Astrocyte (in vitro differentiated cells and primary cell): Measurements from ENCODE around the gene SAXO2. TPM values are rescaled to one million over a fixed set of nuclear protein-coding genes. Genes with fewer than 3 reads are reported as not detected.

Source experiments
- DNase-seq: peaks from one replicate; pipeline ENCODE4 v3.0.0-alpha.2; 2010; ENCODE audit warnings: low read depth
- FAIRE-seq: peaks from 2 replicates; lab custom pipeline; 2011; peaks lifted over from hg19 to GRCh38; lab: Jason Lieb, UNC
- H2AFZ ChIP-seq: 2 replicates; pipeline ENCODE4 v1.6.0; 2012; ENCODE audit warnings: low read depth, low read length, inconsistent platforms
- H3K27ac ChIP-seq: 2 replicates; pipeline ENCODE4 v1.5.1; 2011; ENCODE audit warnings: low read depth, low read length, inconsistent platforms
- H3K27me3 ChIP-seq: 2 replicates; pipeline ENCODE4 v1.6.0; 2011; ENCODE audit warnings: low read length, inconsistent platforms; ENCODE audit not compliant: insufficient read depth
- H3K36me3 ChIP-seq: 2 replicates; pipeline ENCODE4 v1.5.1; 2011; ENCODE audit warnings: low read length, inconsistent platforms; ENCODE audit not compliant: insufficient read depth
- H3K4me1 ChIP-seq: 2 replicates; pipeline ENCODE4 v1.5.1; 2011; ENCODE audit warnings: low read length, inconsistent platforms; ENCODE audit not compliant: insufficient read depth
- H3K4me2 ChIP-seq: 2 replicates; pipeline ENCODE4 v1.6.0; 2012; ENCODE audit warnings: low read length, inconsistent platforms
- H3K4me3 ChIP-seq: 2 replicates; pipeline ENCODE4 v1.5.1; 2011; ENCODE audit warnings: low read depth, mild to moderate bottlenecking, low read length, inconsistent platforms; ENCODE audit not compliant: insufficient read depth
- H3K79me2 ChIP-seq: 2 replicates; pipeline ENCODE4 v1.6.0; 2012; ENCODE audit warnings: mild to moderate bottlenecking, low read length, inconsistent platforms; ENCODE audit not compliant: insufficient read depth
- H3K9ac ChIP-seq: 2 replicates; pipeline ENCODE4 v1.6.0; 2012; ENCODE audit warnings: mild to moderate bottlenecking, low read length, inconsistent platforms
- H3K9me3 ChIP-seq: 2 replicates; pipeline ENCODE4 v1.5.1; 2012; ENCODE audit warnings: low read depth, mild to moderate bottlenecking, low read length, inconsistent platforms; ENCODE audit not compliant: insufficient read depth
- H4K20me1 ChIP-seq: 2 replicates; pipeline ENCODE4 v1.6.0; 2012; ENCODE audit warnings: low read length, inconsistent platforms; ENCODE audit not compliant: insufficient read depth
- H3K27ac Mint-ChIP-seq: one replicate; pipeline ENCODE4 v1.8.0; 2021; ENCODE audit warnings: mild to moderate bottlenecking, mixed read lengths; ENCODE audit not compliant: unreplicated experiment
- H3K27me3 Mint-ChIP-seq: one replicate; pipeline ENCODE4 v1.8.0; 2021; ENCODE audit warnings: low read depth, mixed read lengths; ENCODE audit not compliant: unreplicated experiment
- H3K36me3 Mint-ChIP-seq: one replicate; pipeline ENCODE4 v1.8.0; 2021; ENCODE audit warnings: low read depth, mixed read lengths; ENCODE audit not compliant: unreplicated experiment
- H3K4me1 Mint-ChIP-seq: one replicate; pipeline ENCODE4 v1.8.0; 2021; ENCODE audit warnings: low read depth, mixed read lengths; ENCODE audit not compliant: unreplicated experiment
- H3K4me3 Mint-ChIP-seq: one replicate; pipeline ENCODE4 v1.8.0; 2021; ENCODE audit warnings: mild to moderate bottlenecking, moderate library complexity, mixed read lengths; ENCODE audit not compliant: unreplicated experiment
- H3K9me3 Mint-ChIP-seq: one replicate; pipeline ENCODE4 v1.8.0; 2021; ENCODE audit warnings: mild to moderate bottlenecking, mixed read lengths; ENCODE audit not compliant: unreplicated experiment
- CTCF ChIP-seq: IDR thresholded peaks from 2 replicates; pipeline ENCODE4 v1.5.1; 2011; ENCODE audit warnings: low read depth, mild to moderate bottlenecking, inconsistent platforms, low read length, moderate library complexity; ENCODE audit not compliant: insufficient read depth
- EZH2 ChIP-seq: IDR thresholded peaks from 2 replicates; pipeline ENCODE4 v1.6.1; 2012; ENCODE audit warnings: mild to moderate bottlenecking, low read length, inconsistent platforms; ENCODE audit not compliant: insufficient read depth
- total RNA-seq: library from RNA; stranded (reverse); gene quantifications from 2 replicates; pipeline ENCODE4 v1.2.1, GENCODE V29; 2021

Gene SAXO2
- total RNA-seq, 1 donor from 2014 or later: 1.2 TPM

- H3K9ac ChIP-seq: no peak overlapping the region
- H3K9me3 ChIP-seq: no peaks in the 10 kb centered on the region
- H3K36me3 Mint-ChIP-seq: no peaks in the 10 kb centered on the region
- no peaks in the 10 kb centered on the region for H3K9me3 Mint-ChIP-seq
- H3K4me1 ChIP-seq: no peaks in the 10 kb centered on the region
- H3K27me3 Mint-ChIP-seq: peaks cover 24% of the 10 kb centered on the region
- H3K4me3 ChIP-seq: no peak overlapping the region
- DNase-seq (no peak), FAIRE-seq (no peak)
- no peaks in the 10 kb centered on the region for H3K79me2 ChIP-seq
- no peaks in the 10 kb centered on the region for H4K20me1 ChIP-seq
- no peak overlapping the region for H3K27ac Mint-ChIP-seq
- TF ChIP-seq CTCF: no peak
- TF ChIP-seq EZH2: no peak
- no peak overlapping the region for H3K27ac ChIP-seq
- no peak overlapping the region for H3K4me3 Mint-ChIP-seq
- H3K27me3 ChIP-seq: no peaks in the 10 kb centered on the region
- no peak overlapping the region for H2AFZ ChIP-seq
- no peak overlapping the region for H3K4me2 ChIP-seq
- no peaks in the 10 kb centered on the region for H3K36me3 ChIP-seq
- peaks cover 7% of the 10 kb centered on the region for H3K4me1 Mint-ChIP-seq
Observed at GRCh38 chr15:82303956-82304777, 41.5 kb downstream of the SAXO2 start.

DNA sequence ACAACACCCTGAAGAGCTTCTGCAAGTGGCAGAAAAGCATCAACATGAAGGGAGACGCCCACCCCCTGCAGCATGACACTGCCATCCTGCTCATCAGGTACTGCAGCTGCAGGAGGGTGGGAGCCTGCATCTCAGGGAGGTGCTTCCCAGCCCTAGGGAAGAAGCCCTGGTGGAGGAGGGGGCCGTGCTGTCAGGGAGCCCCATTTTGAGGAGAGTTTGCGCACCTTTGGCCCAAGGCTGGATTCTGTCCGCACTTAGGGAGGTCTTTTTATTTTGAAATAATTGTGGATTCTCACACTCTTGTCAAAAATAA is 42.1 kb downstream of the SAXO2 start:
- FAIRE-seq: no peak

More for the DNA sequence above, 42.1 kb downstream of the SAXO2 start:
- no peak overlapping the region for H3K27ac Mint-ChIP-seq
- H3K27me3 ChIP-seq: no peaks in the 10 kb centered on the region
- H3K4me3 Mint-ChIP-seq: no peak overlapping the region
- H3K9ac ChIP-seq: no peak overlapping the region
- H3K4me1 ChIP-seq: no peaks in the 10 kb centered on the region
- no peaks in the 10 kb centered on the region for H4K20me1 ChIP-seq
- no peaks in the 10 kb centered on the region for H3K36me3 Mint-ChIP-seq
- no peaks in the 10 kb centered on the region for H3K9me3 ChIP-seq
- H3K27ac ChIP-seq: no peak overlapping the region
- H3K79me2 ChIP-seq: no peaks in the 10 kb centered on the region
- peaks cover 24% of the 10 kb centered on the region for H3K27me3 Mint-ChIP-seq
- TF ChIP-seq EZH2 (no peak), CTCF (no peak)
- no peak overlapping the region for H3K4me3 ChIP-seq
- no peak overlapping the region for H2AFZ ChIP-seq
- no peaks in the 10 kb centered on the region for H3K36me3 ChIP-seq
- peaks cover 7% of the 10 kb centered on the region for H3K4me1 Mint-ChIP-seq
- H3K4me2 ChIP-seq: no peak overlapping the region
- no peak for DNase-seq
- no peaks in the 10 kb centered on the region for H3K9me3 Mint-ChIP-seq
